GM12878 (cell line): ENCODE results near the gene RAB28. TPM values are rescaled to one million over a fixed set of nuclear protein-coding genes. Genes with fewer than 3 reads are reported as not detected.

Source experiments
- BMI1 ChIP-seq: fragments of 450-650 bp; IDR thresholded peaks from 2 replicates; pipeline ENCODE4 v1.6.1; 2016; ENCODE audit warnings: mild to moderate bottlenecking, moderate library complexity, borderline replicate concordance
- CBX3 ChIP-seq: fragments of 200-600 bp; sonication (generic); IDR thresholded peaks from 2 replicates; pipeline ENCODE4 v1.6.1; 2016; ENCODE audit warnings: low read depth, borderline replicate concordance
- FOXM1 ChIP-seq: IDR thresholded peaks from 2 replicates; pipeline ENCODE4 v1.6.1; 2012; ENCODE audit warnings: low read depth, mild to moderate bottlenecking, inconsistent platforms, low read length, moderate library complexity
- IRF4 ChIP-seq: IDR thresholded peaks from 2 replicates; pipeline ENCODE4 v1.6.1; 2011; ENCODE audit warnings: low read depth, low read length
- PML ChIP-seq: IDR thresholded peaks from 2 replicates; pipeline ENCODE4 v1.6.1; 2012; ENCODE audit warnings: low read length, inconsistent platforms
- RAD21 ChIP-seq: IDR thresholded peaks from 2 replicates; pipeline ENCODE4 v1.6.1; 2011; ENCODE audit warnings: mild to moderate bottlenecking, low read depth, low read length, moderate library complexity; ENCODE audit not compliant: insufficient read depth
- RBBP5 ChIP-seq: fragments of 200-600 bp; sonication (generic); conservative IDR thresholded peaks from 2 replicates; pipeline ENCODE4 v1.6.1; 2016
- SIN3A ChIP-seq: IDR thresholded peaks from 2 replicates; pipeline ENCODE4 v1.6.1; 2012; ENCODE audit warnings: low read depth, low read length, improper control_type of control experiment
- SMC3 ChIP-seq: IDR thresholded peaks from 2 replicates; pipeline ENCODE4 v1.6.1; 2011; ENCODE audit warnings: low read length, improper control_type of control experiment, borderline replicate concordance
- TCF12 ChIP-seq: IDR thresholded peaks from 2 replicates; pipeline ENCODE4 v1.6.1; 2011; ENCODE audit warnings: low read depth, mild to moderate bottlenecking, low read length
- WRNIP1 ChIP-seq: IDR thresholded peaks from 2 replicates; pipeline ENCODE4 v1.6.1; 2011; ENCODE audit warnings: low read depth, low read length, improper control_type of control experiment, borderline replicate concordance
- ZZZ3 ChIP-seq: IDR thresholded peaks from 2 replicates; pipeline ENCODE4 v1.6.1; 2011; ENCODE audit warnings: low read depth; ENCODE audit not compliant: control insufficient read depth, insufficient read length
- polyA plus RNA-seq, 11 experiments: library from polyadenylated mRNA; depleted of rRNA in 4 of 11; unstranded in 6 of 11; stranded (reverse) in 5 of 11; fragments of >200 nt; fragmentation: Nextera tagmentation in 4 of 11; fragmentation: Illumina TruSeq in 1 of 11; extraction: Ambion mirVana in 4 of 11; extraction: Trizol in 1 of 11; gene quantifications; 1 replicate in 1 of 11; 2 replicates in 10 of 11; pipeline versions ENCODE4 v1.2.1 to v1.2.3, GENCODE V29; 2011 to 2016; ENCODE audit warnings: inconsistent platforms in 2 of 11, missing spikeins in 2 of 11, low read depth in 1 of 11
- total RNA-seq, 4 experiments: library from RNA; depleted of rRNA in 3 of 4; stranded (reverse); fragments of >200 nt in 3 of 4; fragmentation: Illumina TruSeq in 1 of 4; extraction: Trizol in 1 of 4; gene quantifications; 2 replicates each; pipeline versions ENCODE4 v1.2.1 to v1.2.3, GENCODE V29; 2013 to 2021
- TF ChIP-seq, protein P1 (sequence below): fragments of 450-650 bp; IDR thresholded peaks from 2 replicates; pipeline ENCODE4 v1.6.1; 2018; ENCODE audit warnings: borderline replicate concordance, mild to moderate bottlenecking; ENCODE audit not compliant: partially characterized antibody
- TF ChIP-seq, protein P2 (sequence below): fragments of 450-650 bp; IDR thresholded peaks from 2 replicates; pipeline ENCODE4 v1.6.1; 2017; ENCODE audit warnings: antibody characterized with exemption, mild to moderate bottlenecking, moderate library complexity
- TF ChIP-seq, protein P3 (sequence below): fragments of 450-650 bp; IDR thresholded peaks from 2 replicates; pipeline ENCODE4 v1.6.1; 2018; ENCODE audit warnings: mild to moderate bottlenecking, low read depth, moderate library complexity; ENCODE audit not compliant: partially characterized antibody
- TF ChIP-seq, protein P4 (sequence below), 3 experiments: IDR thresholded peaks in 2 of 3; conservative IDR thresholded peaks in 1 of 3; 2 replicates each; pipeline ENCODE4 v1.5.1; 2011; ENCODE audit warnings: low read depth in 3 of 3, low read length in 3 of 3, mild to moderate bottlenecking in 3 of 3, control low read depth in 2 of 3, moderate library complexity in 2 of 3, inconsistent platforms in 1 of 3, mixed read lengths in 1 of 3; ENCODE audit not compliant: control insufficient read depth in 2 of 3, insufficient read depth in 1 of 3; ENCODE audit errors: extremely low read depth in 1 of 3

RAB28 gene
- total and polyA plus RNA-seq, 10 of the 15 experiments (the other 5 are each of a cell fraction or from before 2014, with no cell fraction given) = 5.8 to 29.3 (median 16.9) TPM

DNA sequence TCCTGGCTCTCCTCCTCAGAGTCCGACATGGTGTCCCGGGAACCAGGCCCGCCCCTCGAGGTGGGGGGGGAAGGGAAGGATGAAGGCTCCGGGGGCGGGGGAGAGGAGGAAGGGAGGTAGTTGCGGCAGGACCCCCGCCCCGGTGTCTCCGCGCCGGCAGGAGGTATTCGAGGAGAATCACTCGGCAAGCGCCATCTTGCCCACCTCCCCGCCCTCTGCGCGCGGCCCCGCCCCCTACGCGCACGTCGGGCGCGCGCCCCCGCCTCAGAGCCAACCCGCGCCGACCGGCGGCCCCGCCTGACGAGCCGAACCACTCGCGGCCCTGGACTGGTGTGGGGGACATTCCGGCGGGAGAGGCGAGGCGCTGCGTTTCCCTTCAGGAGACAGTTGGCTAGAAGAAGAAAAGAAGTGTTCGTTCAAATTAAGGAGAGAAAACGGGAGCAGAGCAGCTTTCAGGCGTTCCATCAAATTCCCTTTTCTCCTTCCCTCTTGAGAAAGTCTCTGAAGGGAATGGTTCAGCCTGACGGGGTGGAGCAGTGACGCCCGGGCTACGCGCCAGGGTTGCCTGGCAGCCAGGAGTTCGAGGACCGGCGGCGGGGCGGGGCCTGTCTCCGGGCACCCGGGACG, at the start of gene RAB28 (continued):
- TF ChIP-seq, protein P1, sequence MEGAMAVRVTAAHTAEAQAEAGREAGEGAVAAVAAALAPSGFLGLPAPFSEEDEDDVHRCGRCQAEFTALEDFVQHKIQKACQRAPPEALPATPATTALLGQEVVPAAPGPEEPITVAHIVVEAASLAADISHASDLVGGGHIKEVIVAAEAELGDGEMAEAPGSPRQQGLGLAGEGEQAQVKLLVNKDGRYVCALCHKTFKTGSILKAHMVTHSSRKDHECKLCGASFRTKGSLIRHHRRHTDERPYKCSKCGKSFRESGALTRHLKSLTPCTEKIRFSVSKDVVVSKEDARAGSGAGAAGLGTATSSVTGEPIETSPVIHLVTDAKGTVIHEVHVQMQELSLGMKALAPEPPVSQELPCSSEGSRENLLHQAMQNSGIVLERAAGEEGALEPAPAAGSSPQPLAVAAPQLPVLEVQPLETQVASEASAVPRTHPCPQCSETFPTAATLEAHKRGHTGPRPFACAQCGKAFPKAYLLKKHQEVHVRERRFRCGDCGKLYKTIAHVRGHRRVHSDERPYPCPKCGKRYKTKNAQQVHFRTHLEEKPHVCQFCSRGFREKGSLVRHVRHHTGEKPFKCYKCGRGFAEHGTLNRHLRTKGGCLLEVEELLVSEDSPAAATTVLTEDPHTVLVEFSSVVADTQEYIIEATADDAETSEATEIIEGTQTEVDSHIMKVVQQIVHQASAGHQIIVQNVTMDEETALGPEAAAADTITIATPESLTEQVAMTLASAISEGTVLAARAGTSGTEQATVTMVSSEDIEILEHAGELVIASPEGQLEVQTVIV = no peak
- TF ChIP-seq RBBP5 = 0 out of 2 replicates have a peak, but pooled peaks have one; percentile 38
- no peak for TF ChIP-seq RAD21
- TF ChIP-seq PML = no peak; the same call in 1 of the 2 replicates
- TF ChIP-seq WRNIP1 = no peak
- TF ChIP-seq, protein P2, sequence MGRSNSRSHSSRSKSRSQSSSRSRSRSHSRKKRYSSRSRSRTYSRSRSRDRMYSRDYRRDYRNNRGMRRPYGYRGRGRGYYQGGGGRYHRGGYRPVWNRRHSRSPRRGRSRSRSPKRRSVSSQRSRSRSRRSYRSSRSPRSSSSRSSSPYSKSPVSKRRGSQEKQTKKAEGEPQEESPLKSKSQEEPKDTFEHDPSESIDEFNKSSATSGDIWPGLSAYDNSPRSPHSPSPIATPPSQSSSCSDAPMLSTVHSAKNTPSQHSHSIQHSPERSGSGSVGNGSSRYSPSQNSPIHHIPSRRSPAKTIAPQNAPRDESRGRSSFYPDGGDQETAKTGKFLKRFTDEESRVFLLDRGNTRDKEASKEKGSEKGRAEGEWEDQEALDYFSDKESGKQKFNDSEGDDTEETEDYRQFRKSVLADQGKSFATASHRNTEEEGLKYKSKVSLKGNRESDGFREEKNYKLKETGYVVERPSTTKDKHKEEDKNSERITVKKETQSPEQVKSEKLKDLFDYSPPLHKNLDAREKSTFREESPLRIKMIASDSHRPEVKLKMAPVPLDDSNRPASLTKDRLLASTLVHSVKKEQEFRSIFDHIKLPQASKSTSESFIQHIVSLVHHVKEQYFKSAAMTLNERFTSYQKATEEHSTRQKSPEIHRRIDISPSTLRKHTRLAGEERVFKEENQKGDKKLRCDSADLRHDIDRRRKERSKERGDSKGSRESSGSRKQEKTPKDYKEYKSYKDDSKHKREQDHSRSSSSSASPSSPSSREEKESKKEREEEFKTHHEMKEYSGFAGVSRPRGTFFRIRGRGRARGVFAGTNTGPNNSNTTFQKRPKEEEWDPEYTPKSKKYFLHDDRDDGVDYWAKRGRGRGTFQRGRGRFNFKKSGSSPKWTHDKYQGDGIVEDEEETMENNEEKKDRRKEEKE = peak; percentile 93
- no peak for TF ChIP-seq TCF12
- TF ChIP-seq ZZZ3 = no peak
- no peak for TF ChIP-seq IRF4
- TF ChIP-seq, protein P3, sequence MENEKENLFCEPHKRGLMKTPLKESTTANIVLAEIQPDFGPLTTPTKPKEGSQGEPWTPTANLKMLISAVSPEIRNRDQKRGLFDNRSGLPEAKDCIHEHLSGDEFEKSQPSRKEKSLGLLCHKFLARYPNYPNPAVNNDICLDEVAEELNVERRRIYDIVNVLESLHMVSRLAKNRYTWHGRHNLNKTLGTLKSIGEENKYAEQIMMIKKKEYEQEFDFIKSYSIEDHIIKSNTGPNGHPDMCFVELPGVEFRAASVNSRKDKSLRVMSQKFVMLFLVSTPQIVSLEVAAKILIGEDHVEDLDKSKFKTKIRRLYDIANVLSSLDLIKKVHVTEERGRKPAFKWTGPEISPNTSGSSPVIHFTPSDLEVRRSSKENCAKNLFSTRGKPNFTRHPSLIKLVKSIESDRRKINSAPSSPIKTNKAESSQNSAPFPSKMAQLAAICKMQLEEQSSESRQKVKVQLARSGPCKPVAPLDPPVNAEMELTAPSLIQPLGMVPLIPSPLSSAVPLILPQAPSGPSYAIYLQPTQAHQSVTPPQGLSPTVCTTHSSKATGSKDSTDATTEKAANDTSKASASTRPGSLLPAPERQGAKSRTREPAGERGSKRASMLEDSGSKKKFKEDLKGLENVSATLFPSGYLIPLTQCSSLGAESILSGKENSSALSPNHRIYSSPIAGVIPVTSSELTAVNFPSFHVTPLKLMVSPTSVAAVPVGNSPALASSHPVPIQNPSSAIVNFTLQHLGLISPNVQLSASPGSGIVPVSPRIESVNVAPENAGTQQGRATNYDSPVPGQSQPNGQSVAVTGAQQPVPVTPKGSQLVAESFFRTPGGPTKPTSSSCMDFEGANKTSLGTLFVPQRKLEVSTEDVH = peak; percentile 66
- TF ChIP-seq SIN3A = peak; percentile 75
- peak; percentile 83 for TF ChIP-seq BMI1
- TF ChIP-seq CBX3 = no peak
- TF ChIP-seq, protein P4, sequence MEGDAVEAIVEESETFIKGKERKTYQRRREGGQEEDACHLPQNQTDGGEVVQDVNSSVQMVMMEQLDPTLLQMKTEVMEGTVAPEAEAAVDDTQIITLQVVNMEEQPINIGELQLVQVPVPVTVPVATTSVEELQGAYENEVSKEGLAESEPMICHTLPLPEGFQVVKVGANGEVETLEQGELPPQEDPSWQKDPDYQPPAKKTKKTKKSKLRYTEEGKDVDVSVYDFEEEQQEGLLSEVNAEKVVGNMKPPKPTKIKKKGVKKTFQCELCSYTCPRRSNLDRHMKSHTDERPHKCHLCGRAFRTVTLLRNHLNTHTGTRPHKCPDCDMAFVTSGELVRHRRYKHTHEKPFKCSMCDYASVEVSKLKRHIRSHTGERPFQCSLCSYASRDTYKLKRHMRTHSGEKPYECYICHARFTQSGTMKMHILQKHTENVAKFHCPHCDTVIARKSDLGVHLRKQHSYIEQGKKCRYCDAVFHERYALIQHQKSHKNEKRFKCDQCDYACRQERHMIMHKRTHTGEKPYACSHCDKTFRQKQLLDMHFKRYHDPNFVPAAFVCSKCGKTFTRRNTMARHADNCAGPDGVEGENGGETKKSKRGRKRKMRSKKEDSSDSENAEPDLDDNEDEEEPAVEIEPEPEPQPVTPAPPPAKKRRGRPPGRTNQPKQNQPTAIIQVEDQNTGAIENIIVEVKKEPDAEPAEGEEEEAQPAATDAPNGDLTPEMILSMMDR (IDR thresholded peaks at IDR 0.05 in 2 of 3, conservative IDR thresholded peaks at IDR 0.05 in 1 of 3; ENCODE audit: control insufficient read depth in 2 of 3, extremely low read depth in 1 of 3, insufficient read depth in 1 of 3, low read depth in 3 of 3, low read length in 3 of 3) = no peak
- TF ChIP-seq SMC3 = no peak
- TF ChIP-seq FOXM1 = no peak
